NCI-H524 (cell line): Measurements from ENCODE around the gene ARHGAP30.

Experiments used
- DNase-seq, 2 experiments: peaks; one replicate each; lab custom pipeline; 2025; lab: John Stamatoyannopoulos, UW

The ARHGAP30 gene

DNA sequence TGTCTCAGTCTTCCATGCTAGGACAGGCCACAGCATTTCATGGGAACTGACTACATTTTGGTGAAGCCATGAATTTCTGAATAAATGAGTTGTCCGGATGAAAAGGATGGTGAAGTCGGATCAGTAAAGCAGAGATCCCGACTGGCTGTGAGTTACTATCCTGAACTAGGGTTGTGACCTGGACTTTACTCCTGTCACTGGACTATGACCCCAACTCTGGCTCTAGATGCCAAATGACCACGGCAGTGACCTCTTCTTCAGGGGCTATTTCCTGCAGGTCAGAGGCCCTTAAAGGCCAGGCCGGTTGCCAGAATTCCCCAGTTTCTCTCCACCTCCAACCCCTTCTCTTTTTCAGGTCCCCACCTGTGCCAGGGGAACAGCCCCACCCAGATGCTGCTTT lies 21.4 kb upstream of the ARHGAP30 start:
- no peak for DNase-seq

DNA sequence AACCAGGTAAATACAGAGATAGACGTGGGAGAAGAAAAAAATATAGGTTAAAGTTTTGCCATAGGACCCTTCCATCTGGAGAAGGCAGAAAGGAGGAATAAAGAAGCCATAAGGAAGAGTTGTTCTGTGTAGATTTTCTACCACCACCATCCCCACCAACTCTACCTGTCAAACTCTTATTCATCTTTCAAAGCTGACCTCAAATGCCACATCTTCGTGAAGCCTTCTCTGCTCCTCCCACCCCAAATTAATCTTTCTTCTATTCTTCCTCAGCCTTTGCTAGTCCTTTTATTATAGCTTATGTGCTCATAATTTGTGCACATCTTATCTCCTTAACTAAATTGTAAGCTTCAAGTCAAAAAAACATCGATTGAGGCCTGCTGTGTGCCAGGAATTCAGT lies 20.9 kb upstream of the ARHGAP30 start:
- no peak for DNase-seq

DNA sequence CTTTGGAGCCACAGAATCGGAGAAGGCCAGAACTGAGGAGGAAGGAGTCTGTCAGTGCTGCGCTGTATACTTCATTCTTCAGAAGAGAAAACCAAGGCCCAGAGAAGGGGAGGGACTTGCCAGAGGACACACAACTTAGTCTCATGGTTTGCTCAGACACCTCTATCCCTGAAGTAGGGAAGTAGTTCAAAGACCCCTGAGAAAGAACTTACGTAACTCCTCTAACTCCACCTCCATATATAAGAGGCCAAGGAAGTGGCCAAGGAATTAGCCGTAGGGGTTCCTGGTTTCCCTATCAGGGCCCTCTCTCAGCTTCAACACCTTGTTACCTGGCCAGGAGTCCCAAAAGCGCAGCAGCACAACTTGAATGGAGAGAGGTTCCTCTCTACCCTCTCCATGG lies 20.2 kb upstream of the ARHGAP30 start:
- no peak for DNase-seq

DNA sequence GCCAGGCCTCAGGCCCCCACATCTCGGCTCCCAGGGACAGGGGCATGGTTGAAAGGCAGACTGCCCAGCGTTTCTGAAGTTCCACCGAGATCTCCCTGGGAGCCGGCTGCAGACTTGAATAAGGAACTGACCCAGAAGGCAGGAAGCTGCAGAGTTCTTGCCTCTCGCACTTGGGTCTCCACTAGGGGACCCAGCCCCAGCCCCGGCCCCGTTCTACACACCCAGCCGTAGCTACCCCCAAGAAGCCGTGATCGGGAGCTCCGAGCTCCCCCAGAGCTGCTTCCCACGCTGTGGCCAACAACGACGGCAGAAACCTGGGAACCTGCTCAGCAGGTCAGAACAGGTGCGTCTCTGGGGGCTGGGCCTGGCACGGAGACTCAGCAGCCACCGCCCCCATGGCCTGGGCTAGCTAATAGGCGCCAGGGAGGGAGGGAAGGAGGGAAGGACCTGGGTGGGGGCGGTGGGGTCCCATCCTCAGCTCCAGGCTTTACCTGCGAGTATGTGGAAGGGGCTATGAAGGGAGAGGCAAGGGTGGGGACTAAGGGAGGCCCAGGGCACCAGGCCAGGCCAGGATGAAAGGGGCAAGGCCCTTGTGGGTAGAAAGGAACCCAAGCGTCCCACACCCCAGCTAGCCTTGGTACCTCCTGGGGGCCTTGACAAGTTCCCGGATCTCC lies 19.7 kb upstream of the ARHGAP30 start, which contains the start of gene NECTIN4:
Gene NECTIN4, minus strand, starts transcription at position 308 of the 674 bp plus-strand sequence. Its CDS starts 262 bp downstream, at position 46.
- no peak for DNase-seq

DNA sequence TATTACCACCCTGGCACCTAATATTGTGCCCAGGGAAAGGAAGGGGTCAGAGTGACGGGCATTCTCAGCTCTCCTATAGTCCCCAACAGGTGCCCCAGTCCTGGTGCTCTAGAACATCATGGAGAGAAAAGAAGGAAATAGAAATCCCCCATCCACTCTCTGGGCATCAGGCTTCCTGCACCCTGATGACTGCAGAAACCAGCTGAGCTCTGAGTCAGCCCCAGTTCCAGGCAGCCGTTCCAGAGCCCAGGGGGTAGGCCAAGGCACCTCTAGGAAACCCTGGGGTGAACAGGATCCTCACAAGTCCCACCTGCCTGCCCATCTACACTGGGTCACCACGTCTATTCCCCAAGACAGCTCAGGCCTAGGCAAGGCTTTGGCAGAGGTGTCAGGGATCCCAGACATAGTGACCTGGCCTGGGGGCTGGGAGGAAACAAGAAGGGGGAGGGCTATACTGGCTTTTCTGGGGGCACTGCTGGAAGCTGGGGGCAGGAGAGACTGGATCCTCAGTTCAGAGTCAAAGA lies 19.0 kb upstream of the ARHGAP30 start:
- no peak for DNase-seq

DNA sequence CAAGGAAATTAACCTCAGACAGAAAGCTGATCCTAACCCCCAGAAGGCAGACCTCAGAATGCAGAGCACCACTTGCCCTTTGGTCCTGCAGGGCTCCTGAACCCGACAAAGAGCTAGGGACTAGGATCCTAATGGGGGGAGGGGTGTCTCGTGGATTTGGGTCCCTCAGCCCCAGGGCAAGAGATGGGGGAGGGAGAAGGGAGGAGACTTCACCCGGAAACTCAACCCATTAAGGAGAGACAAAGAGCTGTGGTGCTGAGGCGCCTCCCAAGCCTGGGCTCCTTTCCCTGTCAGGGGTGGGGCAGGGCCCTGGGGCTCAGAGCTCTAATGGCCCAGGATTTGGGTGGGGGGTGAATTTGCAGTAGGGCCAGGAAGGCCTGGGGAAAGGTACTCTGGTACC lies 16.8 kb upstream of the ARHGAP30 start:
- DNase-seq = no peak

DNA sequence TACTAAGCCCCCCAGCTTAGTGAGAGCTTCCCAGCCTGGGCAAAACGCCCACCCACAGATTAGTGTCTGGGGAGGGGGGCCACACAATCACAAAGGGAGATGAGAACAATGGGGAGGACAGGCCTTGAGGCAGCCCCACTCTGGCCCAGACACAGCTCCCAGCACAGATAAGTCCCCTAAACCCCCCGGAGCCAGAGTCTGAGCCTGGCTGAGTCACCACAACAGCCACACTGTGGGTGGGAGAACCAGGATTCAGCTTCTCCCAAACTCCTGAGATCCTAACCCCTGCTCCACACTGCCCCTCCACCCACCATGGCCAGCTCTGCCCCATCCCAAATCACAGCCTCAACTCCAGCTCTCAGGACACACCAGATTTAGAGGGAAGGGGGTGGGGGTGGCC lies 15.5 kb upstream of the ARHGAP30 start:
- no peak for DNase-seq

DNA sequence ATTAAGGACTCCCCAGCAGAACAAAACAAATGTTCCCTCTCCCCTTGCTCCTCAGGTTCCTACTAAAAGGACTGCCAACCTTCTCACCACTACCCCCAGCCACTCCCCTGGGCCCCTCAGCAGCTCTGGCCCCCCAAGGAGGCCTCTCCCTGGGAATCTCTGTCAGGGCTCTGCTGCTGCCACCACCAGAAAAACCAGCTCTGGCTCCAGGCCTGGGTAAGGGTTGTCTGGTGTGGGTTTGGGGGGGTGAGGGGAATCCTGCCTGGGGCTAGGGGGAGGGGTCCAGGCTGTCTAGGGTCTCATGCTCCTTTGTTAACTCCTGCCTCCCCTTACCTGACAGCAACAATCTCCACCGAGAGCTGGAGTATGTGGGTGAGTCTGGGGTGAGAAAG lies 14.9 kb upstream of the ARHGAP30 start:
- no peak for DNase-seq

DNA sequence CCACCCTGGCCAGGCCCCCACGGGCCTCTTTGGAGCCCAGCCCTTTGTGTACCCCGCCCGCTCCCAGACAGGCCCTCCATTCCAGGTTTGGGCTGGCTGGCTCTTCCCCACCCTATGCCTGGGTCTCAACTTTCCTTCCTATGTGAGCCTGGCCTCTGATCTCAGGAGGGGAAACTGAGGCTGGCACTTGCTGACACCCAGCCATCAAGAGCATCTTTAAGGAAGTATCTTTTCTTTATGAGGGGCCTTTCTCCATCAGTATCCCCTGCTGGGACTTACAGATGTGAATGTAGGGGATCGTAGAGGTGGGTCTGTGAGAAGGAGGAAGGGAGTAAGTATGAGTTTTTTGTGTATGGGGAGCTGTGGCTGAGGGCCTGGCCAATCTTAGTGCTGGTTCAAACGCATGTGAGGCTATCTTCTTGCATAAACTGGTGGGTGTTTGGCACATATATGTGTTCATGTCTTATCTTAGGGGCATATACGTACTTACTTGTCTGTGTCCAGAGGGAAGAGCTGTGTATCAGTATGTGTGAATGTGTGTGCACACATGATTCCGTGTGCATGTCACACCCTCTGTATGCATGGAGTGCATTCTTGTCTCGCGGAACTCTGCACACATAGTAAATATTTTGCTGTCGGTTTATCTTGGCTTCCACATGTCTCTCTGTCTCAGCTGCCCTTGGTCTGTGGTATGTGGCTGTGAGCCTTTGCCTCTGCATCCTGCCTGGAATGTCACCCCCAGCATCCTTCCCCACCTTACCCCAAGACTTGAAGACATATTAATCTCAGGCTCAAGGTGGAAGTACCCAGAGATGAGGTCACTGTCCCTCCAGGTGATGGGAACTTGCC lies 14.3 kb upstream of the ARHGAP30 start:
- DNase-seq = no peak

DNA sequence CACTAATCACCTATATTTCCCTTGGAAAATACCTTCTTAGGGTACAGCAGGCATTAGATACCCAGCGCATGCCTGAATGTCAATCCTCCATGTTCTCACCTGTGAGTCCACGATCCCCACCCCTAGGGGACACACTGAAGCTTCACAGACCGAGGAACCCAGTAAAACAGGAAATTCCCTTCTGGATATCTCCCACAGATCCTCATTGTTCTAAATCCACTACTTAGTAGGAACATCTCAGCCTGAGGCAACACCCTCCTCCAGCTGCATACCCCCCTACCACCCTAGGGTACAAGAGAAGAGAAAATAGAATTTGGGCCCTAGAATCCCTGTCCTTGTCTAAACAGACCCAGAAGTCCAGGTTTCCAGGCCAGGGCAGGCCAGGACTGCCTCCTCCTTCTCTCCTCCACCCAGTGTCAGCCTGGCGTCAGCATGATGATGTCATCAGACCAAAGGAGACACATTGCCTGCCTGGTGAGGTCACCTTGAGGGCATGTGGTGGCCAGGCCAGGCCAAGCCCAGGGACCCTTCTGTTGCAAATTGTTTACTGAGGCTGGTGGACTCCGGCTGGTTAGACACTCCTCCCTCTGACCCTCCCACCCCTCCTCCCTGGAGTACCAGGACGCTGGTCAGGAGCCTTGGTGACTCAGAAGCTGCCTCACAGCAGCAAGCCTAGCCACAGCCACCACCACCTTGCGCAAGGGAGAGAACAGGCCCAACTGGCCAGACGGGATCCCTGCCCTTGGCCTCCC lies 13.5 kb upstream of the ARHGAP30 start:
- no peak for DNase-seq

DNA sequence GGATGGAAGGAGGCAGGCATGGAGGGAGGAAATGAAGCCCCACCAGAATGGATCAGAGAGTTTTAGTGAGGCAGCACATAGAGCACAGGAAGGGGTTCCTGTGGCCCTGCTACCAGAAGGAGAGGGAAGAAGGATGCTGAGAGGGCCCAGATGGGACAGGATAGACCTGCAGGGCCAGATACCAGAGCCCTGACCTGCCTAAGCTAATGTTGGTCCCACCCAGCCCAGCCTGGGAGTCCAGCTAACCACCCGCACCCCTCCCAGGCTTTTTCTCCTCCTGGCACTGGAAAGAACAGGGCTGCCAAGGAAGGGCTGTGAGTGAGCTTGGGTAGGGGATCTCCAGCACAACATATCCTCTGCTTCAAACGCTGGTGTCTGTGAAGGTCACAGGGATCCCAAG lies 12.8 kb upstream of the ARHGAP30 start:
- DNase-seq = no peak

DNA sequence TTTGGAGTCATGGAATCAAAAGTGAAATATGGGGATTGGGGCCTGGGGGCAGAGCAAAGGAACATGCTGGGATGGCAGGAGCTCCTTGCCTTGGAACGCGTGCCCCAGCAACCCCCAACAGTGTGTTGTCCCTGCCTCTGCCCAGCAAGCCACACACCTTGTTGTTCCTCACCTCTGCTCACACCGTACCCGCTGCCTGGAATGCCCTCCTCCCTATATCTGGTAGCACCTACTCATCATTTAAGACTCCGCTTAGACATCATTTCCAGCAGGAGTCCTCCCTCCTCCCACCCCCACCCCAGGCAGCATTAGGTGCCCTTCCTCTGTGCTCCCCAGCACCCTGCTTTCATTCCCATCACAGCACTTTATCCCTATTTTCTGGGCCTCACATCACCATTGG lies 11.8 kb upstream of the ARHGAP30 start:
- no peak for DNase-seq

DNA sequence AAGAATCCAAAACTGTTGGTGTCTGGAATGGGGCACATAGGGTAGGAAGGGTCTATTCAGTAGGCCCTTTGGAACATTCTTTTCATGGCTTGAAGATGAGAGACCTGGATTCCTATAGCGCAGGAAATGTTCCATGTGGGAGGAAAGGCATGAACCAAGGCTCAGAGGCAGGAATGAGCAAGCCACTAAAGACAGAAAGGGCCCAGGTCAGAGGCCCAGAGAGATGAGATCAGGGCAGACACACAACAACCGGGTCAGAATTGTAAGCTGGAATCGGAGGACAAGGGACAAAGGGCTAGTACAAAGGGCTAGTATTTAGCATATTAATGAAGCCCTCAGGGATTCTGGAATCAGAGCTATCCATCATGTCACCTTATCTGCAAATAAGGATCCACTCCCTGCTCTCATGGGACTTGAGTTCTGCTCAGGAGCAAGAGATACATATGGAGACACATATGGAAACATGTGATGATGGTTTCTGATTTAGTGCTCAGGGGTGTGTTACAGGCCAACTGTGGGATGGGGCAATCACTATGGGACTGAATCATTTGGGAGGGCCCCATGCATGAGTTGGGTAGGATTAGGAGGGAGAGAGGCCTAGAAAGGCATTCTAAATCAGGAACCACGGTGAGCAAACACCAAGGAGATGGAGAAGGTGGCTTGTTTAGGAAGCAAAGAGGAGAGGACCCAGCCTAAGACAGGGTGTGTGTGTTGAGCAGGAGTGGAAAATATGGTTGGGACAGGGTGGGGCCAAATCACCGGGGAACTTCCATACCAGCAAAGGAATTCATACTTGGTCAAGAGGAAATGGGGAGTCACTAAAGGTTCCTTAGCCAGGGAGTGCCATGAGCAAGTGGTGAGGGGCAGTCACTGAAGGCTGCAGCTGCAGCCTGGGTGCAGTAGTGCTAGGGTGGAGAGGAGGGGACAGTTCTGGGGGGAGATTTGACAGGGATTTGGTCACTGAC lies 11.0 kb upstream of the ARHGAP30 start:
- no peak for DNase-seq

DNA sequence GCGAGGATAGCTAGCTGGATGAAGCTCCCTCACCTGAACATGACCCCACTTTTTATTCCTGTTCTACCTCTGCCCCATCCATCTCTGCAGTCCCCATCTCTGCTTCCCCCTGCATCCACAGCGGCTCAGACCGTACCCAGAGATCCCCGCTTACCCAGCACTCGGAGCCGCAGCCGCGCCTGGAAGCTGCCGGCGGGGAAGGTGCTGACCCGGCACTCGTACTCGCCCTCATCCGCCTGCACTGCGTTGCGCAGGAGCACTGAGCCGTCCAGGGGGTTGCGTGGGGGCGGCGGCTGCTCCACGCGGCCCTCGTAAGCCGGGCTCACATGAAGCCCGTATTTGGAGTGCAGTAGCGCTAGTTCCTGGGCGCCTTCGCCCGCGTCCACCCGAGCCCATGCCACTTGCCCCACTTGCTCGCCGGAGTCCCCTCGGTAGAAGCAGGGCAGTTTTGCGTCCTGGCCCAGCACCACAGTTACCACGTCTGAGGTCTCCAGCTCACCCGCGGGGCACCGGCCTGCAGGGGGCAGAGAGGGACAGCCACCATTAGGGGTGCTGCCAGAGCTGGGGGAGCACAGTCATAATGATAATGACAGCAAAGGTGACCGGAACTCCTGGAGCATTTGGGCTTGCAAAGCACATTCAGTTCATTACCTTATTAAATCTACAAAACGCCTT lies 9.9 kb upstream of the ARHGAP30 start:
- no peak for DNase-seq

DNA sequence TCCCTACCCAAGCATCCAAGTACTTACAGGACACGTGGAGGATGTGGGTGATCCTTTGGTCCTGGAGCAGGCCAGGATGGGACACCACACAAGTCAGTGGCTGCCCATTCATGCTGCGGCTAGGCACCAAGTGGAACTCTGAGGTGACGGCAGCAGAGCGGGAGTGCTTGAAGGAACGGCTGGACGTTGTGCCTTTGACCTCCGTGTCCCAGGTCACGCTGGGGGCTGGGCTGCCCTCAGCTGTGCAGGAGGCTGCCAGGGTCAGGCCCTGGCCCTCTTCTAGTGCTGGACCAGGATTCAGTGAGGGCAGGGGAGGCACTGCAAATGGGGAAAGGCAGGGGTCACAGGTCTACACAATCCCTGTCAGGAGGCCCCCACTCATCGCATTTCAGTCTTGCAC lies 7.7 kb upstream of the ARHGAP30 start:
- no peak for DNase-seq

DNA sequence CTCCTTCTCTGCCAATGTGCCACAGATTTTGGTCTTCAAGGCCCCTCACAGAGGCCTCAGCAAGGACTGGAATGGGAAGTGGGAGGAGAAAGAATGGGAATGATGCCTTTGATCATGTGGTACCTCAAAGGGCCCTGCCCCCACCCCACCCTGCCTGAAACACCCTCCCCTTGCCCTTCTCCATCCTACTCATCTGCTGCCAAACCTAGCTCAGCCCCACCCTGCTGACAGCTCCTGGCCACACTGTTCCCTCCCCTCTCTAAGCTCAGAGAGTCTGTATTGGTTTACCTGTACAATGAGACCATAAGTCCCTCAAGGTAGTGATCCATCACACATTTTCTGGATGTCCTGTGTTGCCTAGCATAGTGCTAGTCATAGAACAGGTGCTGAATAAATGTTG lies 6.7 kb upstream of the ARHGAP30 start:
- DNase-seq = no peak

DNA sequence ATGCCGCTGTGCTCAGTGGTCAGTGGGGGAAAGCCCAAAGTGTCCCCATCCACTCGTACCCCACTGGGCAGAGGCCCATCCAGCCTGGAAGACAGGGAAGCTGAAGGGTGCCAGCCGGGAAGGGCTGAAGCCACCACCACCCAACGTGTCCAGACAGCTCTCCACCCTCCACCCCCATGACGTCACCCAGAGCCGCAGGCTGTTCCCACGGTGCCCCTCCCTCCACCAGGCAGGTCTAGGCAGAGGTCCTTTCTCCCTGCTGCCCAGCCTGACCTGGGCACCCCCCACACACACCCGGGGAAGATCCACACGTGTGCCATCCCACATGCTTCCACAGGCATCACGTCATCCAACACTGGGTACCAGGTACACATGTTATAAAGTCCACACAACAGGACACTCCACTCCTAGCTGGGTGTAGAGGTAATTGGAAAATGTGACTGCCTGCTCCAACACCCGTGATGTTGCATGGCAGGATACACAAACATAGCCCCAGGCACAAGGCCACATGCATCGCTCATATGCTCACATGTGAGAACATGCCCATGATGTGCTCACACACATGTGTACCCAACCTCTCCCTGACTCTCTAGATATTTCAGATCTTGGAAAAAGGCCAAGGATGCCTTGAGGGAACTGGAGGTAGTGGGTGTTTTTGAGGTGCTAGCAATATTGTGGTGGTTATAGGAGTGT lies 5.1 kb upstream of the ARHGAP30 start:
- no peak for DNase-seq

DNA sequence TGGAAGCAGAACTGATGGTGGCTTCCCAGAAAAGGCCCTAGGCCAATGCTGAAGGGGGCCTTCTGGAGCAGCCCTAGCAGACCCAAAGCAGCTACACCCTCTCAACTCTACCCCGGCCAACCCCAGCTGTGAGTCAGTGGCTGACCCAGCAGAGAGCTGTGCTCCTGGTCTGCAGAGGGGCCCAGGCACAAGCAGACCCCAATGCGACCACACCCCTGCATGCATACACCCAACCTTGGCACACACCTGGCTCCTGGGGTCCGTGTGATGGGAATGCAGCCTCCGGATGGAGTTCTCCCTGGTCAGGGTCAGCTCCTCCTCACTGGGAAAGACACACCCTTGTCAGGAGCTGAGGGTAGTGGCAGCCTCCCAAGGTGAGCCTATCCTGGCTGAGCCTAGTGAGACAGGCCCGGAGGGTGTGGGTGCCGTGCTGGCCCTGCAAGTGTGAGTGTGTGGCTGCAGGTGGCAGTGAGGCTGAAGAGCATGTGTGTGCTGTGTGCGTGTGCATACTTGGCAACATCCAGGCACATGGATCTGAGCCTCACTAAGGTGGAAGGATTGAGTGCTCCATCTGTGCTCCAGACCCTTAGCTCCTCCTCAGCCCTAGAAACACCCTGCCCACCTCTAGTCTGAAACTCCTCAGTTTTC lies 3.9 kb upstream of the ARHGAP30 start:
- no peak for DNase-seq

DNA sequence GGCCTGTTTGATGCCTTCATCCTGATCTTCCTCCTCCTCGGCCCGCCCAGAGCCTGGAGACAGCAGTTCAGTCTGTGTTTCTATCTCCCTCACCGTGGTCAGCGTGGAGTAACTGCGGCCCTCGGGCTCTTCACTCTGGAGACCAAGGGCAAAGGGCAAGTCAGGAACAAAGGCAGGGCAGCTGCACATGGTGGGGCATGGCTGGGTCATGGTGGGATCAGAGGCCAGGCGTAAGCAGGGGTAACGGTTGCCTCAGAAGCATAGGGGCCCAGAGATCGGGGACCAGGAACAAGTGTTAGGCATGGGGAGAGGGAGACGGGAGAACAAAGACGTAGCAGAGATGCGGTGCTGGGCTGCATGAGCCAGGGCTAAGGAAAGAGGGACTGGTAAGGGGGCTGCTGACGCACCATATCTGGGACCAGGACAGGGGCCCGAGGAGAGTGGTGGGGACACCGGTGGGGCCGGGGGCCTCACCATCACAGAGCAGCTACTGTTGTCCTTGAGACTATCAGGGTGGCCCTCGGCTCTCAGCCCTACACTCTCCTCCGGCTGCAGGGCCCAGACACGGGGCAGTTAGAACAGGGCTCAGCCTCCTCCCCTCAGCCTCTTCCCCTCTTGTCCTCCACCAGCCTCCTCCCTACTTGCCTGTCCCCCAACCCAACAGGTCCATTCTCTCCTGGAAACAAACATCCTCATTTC lies 3.2 kb upstream of the ARHGAP30 start:
- no peak for DNase-seq
